Inflammatory macrophage (primary cell): Measurements from ENCODE around the gene PLAC1.

Experiments
- DNase-seq, 2 donors: peaks; one replicate each; pipeline ENCODE4 v3.0.0-alpha.2; 2020 to 2022

PLAC1 gene

DNA sequence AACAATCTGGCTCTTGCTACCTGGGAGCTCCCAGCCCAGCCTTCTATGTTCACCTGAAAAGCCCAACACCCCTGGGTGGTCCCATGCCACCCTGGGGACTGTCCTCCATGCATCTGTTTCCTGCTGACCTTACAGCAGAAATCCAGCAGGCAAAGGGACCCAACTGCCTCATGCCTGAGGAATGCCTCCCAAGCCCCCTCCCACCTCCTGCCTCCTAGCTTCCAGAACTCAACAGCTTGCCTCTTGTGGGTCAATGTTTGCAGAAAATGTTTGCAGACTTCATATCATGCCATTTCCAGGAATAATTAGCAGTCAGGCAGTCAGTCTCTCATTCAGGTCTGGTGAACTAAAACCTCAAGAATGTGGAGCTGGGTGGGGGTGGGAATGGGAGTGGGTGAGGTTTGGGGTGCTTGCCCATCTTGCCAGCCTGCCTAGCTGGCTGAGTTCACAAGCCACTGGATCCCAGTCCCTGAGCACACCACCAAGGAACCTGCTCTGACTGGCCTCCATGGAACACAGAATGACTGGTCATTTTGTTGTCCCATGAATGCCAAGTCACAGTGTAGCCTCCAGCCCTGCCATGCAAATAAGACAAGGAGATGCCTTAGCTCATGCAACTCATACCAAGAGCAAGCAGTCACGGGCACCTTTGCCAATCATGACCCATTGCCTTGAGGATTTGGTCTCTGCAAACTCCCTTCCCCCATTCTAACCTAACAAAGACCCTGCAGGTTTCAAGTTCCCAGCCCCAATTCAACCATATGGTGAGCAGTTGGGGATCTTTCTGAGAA is 12.1 kb upstream of the PLAC1 start:
- DNase-seq, result no peak

GRCh38 chrX:134669378-134670098 is 11.3 kb upstream of the PLAC1 start:
- no peak for DNase-seq

GRCh38 chrX:134664202-134664601 is 5.9 kb upstream of the PLAC1 start:
- DNase-seq, result no peak

DNA sequence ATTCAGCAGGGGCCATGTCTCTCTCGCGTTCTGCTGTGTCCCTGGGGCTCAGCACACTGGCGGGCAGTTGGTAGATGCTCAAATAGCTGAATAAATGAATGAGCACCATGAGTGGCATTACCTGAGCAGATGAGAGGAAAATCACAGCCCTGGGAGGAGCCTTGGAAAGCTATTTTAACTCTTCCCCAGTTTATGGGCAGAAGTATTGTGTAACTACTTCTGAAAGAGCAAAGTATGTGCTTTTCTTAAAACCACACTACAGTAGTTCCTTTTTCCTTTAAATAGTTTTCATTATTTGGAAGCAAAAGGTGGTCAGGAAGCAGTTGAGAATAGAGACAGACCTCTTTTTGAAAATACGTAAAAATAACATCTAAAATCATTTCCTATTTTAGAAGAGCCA is 3.0 kb upstream of the PLAC1 start:
- DNase-seq, result peak in 1 of 2 donors; percentile 10

DNA sequence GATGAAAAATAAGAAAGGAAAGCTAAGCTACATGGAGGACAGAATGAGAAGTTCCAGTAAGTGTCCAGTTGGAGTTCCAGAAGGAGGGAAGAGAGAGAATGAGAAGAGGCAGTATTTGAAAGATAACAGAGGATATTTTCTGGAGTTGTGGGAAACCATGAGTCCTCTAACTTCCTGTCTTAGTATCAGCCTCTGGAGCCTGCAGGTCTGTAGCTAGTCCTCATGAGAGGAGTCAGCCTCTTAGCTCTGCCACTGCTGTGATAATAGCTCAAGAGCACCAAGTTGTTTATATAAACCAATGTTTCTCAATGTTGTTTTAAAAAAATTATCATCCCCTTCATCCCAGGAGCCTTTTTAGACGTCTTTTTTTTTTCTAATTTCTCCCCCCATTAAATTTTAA is 2.4 kb upstream of the PLAC1 start:
- DNase-seq, result no peak

DNA sequence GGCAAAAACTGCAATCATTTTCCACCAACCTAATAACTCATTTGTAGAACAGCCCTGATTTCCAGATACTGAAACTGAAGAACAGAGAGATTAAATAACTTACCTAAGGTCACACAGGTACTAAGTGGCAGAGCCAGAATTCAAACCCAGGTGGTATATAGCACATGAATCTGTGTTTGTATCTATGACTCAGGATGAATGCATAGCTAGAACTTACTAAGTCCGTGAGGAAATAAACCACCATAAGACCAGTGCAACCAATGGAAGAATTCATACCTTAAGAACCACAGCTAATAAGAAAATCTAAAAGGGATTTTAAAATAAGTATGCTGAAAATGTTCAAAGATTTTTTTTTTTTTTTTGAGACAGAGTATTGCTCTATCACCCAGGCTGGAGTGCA is 1.5 kb upstream of the PLAC1 start:
- DNase-seq, result no peak

GRCh38 chrX:134658760-134659023 is 421 bp upstream of the PLAC1 start:
- no peak for DNase-seq

GRCh38 chrX:134654398-134655012 is 3.8 kb downstream of the PLAC1 start:
- DNase-seq, result no peak

DNA sequence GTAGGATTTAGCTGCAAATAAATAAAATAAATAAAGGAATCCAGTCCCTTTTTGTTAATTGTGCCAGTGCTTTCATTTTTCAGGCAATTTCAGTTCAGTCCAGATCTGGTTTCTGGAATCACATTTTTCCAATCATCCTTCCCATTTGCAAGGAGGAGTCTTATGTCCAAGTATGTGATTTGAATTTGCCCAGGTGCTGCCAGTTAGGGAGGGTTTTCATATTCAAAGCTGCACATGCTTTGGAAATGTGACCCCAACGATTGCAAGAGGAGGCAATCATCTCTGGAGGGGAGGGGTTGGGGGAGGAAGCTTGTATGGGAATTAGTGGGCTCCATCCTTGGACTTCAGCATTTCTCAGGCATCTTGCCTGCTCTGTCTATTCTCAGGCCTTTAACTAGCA is 4.4 kb downstream of the PLAC1 start:
- no peak for DNase-seq

DNA sequence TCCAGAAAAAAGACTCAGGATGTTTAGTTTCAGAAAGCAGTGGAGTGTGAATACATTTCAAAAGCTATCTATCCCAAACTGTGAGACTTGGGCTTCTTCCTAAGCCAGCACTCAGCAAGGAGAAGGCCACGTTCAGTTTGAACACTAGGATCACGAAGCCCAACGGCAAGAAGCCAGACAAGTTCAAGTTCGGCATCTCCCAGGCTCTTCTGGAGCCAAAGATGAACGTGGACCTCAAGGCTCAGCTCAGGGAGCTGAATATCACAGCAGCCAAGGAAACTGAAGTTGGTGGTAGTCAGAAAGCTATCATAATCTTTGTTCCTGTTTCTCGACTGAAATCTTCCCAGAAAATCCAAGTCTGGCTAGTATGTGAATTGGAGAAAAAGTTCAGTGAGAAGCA is 7.6 kb downstream of the PLAC1 start:
- DNase-seq, result no peak

- no peak for DNase-seq
Measured at GRCh38 chrX:134649770-134650169, 8.5 kb downstream of the PLAC1 start.

DNA sequence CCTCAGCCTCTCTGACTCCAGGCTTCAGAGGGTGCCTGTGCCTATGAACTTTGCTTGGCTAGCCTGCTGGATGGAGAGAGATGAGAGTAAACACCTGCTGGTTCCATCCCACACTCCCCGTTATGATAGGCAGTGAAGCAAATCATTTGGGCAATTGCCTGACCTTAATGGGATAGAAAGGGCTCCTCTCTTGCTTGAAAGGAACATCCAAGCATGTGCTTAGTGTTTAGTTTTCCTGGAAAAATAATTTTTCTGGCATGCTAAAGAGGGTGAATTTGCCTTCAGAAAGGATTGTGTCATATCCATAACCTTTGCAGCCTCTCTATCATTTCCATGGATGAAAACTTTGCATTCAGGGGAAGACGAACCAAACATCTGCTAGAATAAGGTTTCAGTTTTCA is 10.8 kb downstream of the PLAC1 start:
- no peak for DNase-seq

GRCh38 chrX:134646691-134647090 is 11.6 kb downstream of the PLAC1 start:
- DNase-seq, result no peak

GRCh38 chrX:134645936-134646543 is 12.2 kb downstream of the PLAC1 start:
- DNase-seq, result no peak

GRCh38 chrX:134642386-134642785 is 15.9 kb downstream of the PLAC1 start:
- no peak for DNase-seq

DNA sequence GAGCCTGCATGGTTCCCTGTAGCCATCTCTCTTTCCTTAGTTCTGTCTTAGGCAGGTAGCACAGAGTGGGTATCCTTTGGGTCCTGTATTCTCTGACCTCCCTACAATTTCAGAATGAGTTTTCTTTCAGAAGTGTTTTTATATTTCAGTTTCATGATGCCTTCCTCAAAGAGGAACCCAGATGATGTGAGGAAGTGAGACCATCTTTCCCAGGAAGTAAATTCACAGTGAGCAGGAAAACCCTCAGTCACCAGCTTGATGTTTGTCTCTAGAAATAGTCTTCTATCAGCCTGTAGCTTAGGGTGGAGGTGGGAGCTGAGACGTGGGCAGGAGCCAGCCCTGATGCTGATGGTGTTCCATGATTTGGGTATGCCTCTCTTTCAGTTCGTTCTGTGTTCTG is 16.9 kb downstream of the PLAC1 start:
- peak; percentile 3 to 12 for DNase-seq

- no peak for DNase-seq
Measured at GRCh38 chrX:134640914-134641313, 17.4 kb downstream of the PLAC1 start.

DNA sequence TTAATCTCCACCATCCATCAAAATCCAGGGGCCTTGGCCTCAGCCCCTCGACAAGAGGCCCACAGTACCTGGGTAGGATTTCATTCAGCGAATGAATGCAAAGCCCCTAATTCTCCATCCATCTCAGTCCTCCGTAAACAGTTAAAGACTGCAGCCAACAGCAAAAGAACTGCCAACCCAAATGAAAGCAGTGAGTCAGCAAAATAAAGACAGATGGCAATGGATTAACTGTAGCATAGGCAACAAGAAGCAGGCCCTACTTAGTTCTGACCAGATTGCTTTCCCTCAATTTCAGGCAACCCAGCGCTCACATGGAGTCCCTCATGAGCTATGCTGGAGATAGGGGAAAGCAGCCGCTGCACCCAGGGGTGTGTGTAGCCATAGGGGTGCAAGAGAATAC is 21.4 kb downstream of the PLAC1 start:
- no peak for DNase-seq

GRCh38 chrX:134634691-134635090 is 23.6 kb downstream of the PLAC1 start:
- peak; percentile 53 to 74 for DNase-seq

DNA sequence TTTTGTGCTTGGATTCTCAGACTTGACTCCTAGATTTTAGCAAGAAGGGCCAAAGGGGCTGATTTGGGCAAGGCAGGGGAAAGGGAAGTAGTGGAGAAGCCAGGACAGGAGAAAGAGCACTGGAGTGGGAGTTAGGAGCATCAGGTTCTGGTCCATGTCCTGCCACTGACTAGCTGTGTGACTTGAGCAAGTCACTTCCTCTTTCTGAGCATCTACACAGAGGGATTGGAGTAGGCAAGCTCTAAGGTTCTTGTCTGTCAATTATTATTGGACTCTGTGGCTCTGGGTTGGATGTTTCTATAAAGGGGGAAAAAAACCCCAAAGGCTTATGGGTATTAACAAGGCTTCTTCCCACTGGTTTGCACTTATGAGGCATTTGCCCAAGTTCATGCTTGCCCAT is 24.4 kb downstream of the PLAC1 start:
- peak in 1 of 2 donors; percentile 13 for DNase-seq

DNA sequence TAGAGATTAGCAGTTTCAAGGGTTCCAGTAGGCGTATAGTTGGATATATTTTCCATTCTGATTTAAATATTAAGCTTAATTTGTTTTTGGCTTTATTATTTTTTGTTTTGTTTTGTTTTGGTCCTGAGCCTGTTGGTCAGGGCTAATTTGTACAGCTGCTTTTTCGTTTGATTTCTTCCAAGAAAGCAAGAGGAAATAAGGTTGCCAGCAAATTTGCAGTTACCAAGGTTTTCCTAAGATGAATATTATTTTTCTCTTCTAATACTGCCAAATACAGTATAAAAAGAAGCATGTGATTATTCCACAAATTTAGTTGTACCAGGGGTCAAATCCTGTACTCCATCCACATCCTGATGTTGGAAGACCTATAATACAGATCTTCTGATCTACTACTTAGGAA is 24.9 kb downstream of the PLAC1 start:
- DNase-seq, result no peak

DNA sequence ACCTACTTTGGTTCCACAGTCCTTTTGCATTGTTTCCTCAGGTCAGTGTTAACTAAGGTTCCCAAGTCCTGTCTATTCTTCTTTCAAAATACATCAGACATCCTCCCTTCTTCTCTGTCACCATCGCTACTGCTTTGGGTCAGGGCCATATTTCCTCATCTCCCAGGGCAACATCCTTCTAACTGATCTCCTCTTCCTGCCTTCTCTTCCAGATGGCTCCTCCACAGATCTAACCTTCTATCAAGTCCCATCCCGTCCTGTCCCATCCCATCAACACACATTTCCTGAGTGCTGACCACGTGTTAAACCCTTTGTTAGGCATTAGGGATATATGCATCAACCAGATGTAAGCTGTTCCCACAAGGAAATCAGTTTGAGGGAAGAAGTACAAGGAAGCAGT is 25.9 kb downstream of the PLAC1 start:
- no peak for DNase-seq

DNA sequence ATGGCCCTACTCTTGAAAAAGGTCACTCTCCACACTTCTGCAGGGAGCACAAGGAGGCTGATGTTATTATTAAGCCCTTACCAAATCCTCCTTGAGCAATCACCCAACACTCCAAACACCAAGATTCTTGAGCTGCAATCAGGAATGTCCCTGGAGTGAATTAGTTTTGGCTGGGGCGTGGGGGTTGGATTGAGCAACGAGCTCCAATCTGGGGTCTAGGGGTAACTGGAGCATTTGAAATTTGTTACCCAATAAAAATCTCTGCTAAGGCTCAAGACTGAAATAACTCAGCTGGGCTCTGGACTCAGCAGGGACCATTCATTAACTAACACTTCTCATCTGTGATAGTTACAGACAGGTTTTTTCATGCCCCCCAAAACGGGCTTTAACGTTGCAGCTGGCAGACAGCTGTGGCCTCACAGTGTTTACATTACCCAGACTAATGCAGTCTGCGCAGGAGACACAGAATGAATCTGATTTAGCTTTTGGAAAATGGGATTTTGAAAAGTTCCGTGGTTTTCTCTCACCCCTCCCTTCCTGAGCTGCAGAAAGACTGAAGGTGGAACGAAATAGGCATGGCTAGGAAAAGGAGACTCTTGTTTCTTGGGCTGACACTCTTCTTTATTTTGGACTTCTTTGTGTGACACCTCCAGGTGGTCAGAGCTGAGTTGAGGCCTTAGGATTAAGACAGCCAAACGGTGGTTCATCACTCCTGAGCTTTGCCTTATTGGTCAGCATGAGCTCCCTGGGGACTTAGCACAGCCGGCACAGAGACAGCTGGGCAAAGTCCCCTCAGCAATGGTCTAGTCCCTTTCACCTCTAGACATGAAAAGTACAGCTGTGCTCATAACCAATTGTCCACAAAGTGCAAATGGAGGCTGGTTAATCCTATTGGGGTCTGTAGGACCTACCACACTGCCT is 26.6 kb downstream of the PLAC1 start:
- DNase-seq, result no peak
